Stimulated activated naive CD8-positive, alpha-beta T cell treated with anti-CD3 and anti-CD28 coated beads, Interleukin-15, amount 100 ng/mL, for 72 hours (primary cell): ENCODE data around the gene GKN2.
A peak's percentile ranks its signal among the peaks of the same experiment; 100 is the strongest.
"Not testable (repeated sequence)": the region's sequence is repeated elsewhere in the genome, so short reads cannot be mapped to it uniquely, and the experiment has no call there.

Source experiments
- ATAC-seq: fragments of 150-1000 bp; cut with Tn5 transposase; 2 replicates; pipeline ENCODE4 v1.10.0; 2021; ENCODE audit warnings: mild to moderate bottlenecking, moderate library complexity
- DNase-seq, 2 donors: peaks; one replicate each; pipeline ENCODE4 v3.0.0; 2021 to 2022
- H3K27ac Mint-ChIP-seq, 2 donors: one replicate each; pipeline ENCODE4 v1.8.0; 2022; ENCODE audit warnings: mild to moderate bottlenecking in 2 of 2, mixed read lengths in 2 of 2, moderate library complexity in 2 of 2
- H3K27me3 Mint-ChIP-seq: one replicate; pipeline ENCODE4 v1.8.0; 2022; ENCODE audit warnings: mixed read lengths
- H3K4me1 Mint-ChIP-seq: one replicate; pipeline ENCODE4 v1.8.0; 2022; ENCODE audit warnings: mild to moderate bottlenecking, mixed read lengths
- H3K4me3 Mint-ChIP-seq, 2 donors: one replicate each; pipeline ENCODE4 v1.8.0; 2022; ENCODE audit warnings: mild to moderate bottlenecking in 2 of 2, mixed read lengths in 2 of 2, moderate library complexity in 1 of 2
- H3K9me3 Mint-ChIP-seq, 2 donors: one replicate each; pipeline ENCODE4 v1.8.0; 2022; ENCODE audit warnings: mixed read lengths in 2 of 2

Gene GKN2

DNA sequence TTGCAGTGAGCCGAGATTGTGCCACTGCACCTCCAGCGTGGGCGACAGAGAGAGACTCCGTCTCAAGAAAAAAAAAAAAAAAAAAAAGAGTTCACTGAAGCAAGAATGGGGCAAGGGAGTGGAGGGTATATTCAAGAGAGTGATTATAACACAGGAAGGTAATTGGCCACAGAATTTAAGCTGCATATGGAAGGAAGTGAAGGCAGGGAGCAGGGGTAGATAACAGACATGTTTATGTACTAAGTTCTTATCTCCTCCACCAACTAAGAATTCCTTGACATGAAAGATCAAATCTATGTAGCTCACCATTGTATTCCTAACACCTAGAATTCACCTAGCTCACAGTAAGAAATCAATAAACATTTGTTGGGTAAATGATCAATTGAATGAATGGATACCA is 37.3 kb downstream of the GKN2 start:
- DNase-seq (no peak), ATAC-seq (no peak)
- no peak overlapping the region for H3K4me3 Mint-ChIP-seq
- no peaks in the 10 kb centered on the region for H3K9me3 Mint-ChIP-seq
- no peaks in the 10 kb centered on the region for H3K27me3 Mint-ChIP-seq
- H3K4me1 Mint-ChIP-seq, result peaks cover 1% of the 10 kb centered on the region
- no peak overlapping the region for H3K27ac Mint-ChIP-seq

DNA sequence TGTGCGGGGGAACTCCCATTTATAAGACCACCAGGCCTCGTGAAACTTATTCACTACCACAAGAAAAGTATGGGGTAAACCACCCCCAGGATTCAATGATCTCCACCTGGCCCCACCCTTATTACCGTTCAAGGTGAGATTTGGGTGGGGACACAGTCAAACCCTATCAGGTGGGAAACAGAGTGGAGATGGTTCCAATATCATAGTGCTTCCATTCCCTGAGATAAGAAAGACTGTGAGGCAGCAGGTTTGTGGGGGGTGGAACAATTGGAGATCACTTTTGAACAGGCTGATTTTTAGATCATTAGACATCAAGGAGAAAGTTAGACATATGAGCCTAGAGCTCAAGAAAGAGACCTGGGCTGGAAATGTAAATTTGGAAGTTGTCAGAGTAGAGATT is 39.3 kb downstream of the GKN2 start:
- H3K27ac Mint-ChIP-seq, result no peak overlapping the region
- H3K9me3 Mint-ChIP-seq, result no peaks in the 10 kb centered on the region
- no peak for DNase-seq
- H3K4me3 Mint-ChIP-seq, result no peak overlapping the region
- H3K4me1 Mint-ChIP-seq, result peaks cover 20% of the 10 kb centered on the region
- no peak for ATAC-seq
- H3K27me3 Mint-ChIP-seq, result no peaks in the 10 kb centered on the region

DNA sequence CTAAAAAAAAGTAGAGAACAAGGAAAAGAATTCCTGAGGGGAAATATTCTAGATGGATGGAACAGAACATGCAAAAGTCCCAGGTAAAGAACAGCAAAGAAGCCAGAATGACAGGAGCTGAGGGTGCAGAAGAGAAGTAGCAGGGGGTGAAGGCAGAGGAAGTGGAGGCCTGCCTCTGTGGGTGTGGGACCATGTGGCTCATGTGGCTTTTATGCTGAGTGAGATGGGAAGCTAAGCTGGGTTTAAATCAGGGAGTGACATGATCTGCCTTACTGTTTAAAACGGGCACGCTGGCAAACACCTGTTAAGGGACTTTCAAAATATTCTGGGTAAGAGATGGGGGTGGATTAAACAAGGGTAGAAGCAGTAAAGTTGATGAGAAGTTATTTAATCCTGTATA is 40.0 kb downstream of the GKN2 start:
- ATAC-seq (peak; percentile 71), DNase-seq (peak; percentile 7 to 52)
- H3K27me3 Mint-ChIP-seq, result no peaks in the 10 kb centered on the region
- peaks cover 26% of the 10 kb centered on the region for H3K4me1 Mint-ChIP-seq
- no peak overlapping the region for H3K27ac Mint-ChIP-seq
- H3K4me3 Mint-ChIP-seq, result no peak overlapping the region
- H3K9me3 Mint-ChIP-seq, result no peaks in the 10 kb centered on the region

DNA sequence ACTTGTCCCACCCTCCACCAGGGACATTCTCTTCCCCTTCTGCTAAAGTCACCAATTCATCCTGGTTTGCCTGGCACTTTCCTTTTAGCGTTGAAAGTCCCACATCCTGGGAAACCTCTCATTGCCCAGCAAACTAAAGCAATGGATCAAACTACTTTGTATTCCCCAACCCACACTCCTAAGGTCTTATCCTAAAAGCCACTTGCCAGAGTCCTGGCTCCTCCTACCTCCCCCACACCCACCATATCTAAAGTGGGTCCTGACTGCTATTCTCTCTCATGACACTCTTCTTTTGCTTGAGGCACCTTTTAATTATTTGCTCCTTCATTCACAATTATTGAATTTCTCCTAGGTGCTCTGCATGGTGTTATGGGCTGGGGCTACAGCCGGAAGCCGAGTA is 40.6 kb downstream of the GKN2 start:
- no peak overlapping the region for H3K4me3 Mint-ChIP-seq
- no peak for DNase-seq
- peaks cover 31% of the 10 kb centered on the region for H3K4me1 Mint-ChIP-seq
- no peak overlapping the region for H3K27ac Mint-ChIP-seq
- H3K27me3 Mint-ChIP-seq, result no peaks in the 10 kb centered on the region
- no peaks in the 10 kb centered on the region for H3K9me3 Mint-ChIP-seq
- ATAC-seq, result no peak

DNA sequence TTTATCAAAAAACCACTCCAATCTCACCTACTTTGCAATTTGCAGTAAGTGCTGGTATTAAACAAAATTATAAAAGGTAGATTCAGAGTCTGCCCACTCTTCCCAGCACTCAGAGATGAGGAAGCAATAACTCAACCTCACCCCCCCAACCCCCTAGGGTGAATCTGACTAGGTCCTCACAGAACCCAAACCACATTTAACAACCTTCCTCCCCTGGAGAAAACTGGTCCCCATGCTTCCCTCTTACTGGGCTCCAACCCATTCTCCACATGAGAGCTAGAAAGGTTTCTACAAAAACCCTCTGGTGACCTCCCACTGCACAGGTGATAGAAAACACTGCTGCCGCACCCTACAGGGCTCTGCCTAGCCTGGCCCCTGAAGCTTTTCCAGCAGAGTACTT is 41.0 kb downstream of the GKN2 start:
- H3K4me1 Mint-ChIP-seq, result peaks cover 33% of the 10 kb centered on the region
- no peaks in the 10 kb centered on the region for H3K27me3 Mint-ChIP-seq
- no peak overlapping the region for H3K27ac Mint-ChIP-seq
- DNase-seq (no peak), ATAC-seq (no peak)
- H3K4me3 Mint-ChIP-seq, result no peak overlapping the region
- H3K9me3 Mint-ChIP-seq, result no peaks in the 10 kb centered on the region

DNA sequence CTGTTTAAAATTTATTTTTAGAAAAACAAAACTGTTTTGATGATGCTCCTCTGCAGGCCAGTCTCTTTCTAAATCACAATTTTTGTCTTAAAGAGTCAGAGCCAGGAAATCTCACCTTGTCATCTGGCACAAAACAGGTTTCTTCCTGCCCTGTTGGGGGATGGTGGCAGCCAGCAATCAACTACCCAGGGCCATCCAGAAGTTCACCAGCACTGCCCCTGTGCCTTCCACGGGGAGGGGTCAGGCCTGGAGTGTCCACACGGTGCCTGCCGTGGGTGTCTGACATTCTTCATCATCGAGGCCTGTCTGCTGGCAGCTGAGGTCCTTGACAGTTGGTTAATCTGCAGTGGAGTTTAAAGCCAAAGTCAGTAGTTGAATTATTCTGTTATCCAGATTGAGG is 41.4 kb downstream of the GKN2 start:
- ATAC-seq (no peak), DNase-seq (no peak)
- Mint-ChIP-seq H3K4me1 (peaks cover 36% of the 10 kb centered on the region), H3K27ac (no peak overlapping the region), H3K4me3 (no peak overlapping the region), H3K9me3 (no peaks in the 10 kb centered on the region), H3K27me3 (no peaks in the 10 kb centered on the region)

DNA sequence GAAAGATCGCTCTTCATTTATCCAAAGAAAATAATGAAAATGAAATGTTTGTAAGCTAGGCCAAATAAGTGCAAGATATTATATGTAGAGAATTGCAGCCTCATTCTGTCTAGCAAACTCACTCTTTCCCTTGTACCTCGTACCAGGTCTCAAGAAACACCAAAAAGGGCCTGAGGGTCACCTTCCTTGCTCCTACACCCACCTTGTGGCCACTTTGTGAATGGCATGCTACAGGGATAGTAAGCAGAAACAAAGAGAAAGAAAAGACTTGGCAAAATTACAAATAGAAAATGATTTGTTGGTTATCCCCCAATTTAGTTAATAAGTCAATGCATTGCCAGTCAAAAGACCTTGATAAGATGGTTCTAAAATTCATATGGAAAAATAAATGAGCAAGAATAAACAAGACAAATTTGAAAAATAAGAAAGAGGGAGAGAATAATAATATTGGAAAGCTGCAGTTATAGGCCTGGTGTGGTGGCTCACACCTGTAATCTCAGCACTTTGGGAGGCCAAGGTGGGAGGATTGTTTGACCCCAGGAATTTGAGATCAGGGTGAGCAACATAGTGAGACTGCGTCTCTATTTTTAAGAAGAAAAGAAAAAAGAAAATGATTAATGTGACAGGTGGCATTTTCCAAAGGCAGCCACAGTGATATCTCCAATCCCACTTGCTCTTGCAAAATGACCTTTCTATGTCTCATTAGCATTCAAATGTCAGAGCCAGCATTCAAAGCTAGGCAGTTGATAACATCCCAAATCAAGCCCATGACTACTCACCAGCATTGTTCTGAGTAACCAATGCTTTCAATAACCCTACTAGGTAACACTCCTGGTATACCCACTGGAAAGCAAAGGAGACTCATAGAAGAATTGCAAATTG is 42.7 kb downstream of the GKN2 start:
- Mint-ChIP-seq H3K4me1 (peaks cover 36% of the 10 kb centered on the region), H3K27me3 (no peaks in the 10 kb centered on the region), H3K9me3 (no peaks in the 10 kb centered on the region), H3K4me3 (no peak overlapping the region), H3K27ac (peak overlapping the region in 1 of 2 donors; percentile 27)
- DNase-seq (peak; percentile 69 to 72), ATAC-seq (no peak)

DNA sequence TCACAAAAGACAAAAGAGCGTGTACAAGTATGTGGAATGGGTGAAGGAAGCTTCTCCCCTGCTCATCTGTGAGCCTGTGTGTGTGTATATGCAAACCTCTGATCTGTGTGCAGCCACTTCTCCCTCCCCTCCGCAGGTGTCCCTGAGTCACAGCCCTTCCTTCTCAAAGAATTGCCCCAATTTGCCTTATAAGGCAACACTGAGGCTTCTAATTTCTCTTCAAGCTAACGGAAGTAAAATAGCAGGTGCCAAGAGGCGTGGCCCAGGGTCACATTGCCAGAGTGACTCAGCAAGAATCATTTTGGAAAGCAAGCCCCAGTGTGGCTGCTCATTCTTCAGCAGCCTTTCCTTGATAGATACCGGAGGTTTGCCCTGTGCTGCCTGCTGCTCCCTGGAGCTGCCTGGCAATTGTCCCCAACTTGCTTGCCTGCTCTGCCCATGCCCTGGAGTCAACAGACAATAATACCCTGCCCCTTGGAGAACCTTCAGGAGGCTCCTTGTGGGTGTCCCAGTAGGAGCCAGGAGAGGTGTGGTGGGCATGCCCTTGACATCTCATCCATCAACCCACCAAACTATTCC is 44.2 kb downstream of the GKN2 start:
- Mint-ChIP-seq H3K27ac (peak overlapping the region; percentile 88 to 96), H3K27me3 (no peaks in the 10 kb centered on the region), H3K9me3 (peaks cover 1 to 4% of the 10 kb centered on the region in 2 donors), H3K4me1 (peaks cover 36% of the 10 kb centered on the region), H3K4me3 (peak overlapping the region; percentile 52 to 62)
- peak; percentile 63 to 82 for DNase-seq
- peak; percentile 95 for ATAC-seq

DNA sequence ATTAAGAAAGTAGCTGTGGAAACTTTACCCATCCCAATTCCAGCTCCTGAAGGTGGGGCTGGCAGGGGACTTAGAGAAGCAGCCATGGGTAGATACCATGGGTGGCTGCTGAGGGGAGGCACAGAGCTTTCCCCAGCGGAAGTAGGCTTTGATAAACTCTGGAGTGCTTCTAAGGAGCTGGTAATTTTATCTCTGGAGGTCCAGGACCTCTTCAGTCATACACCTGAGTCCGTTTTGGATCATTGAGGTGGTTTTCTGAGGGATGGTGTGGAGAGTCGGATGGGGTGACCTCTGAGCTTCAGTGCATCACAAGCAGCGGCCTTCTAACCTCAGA is 44.8 kb downstream of the GKN2 start:
- Mint-ChIP-seq H3K4me3 (peak overlapping the region; percentile 52 to 62), H3K4me1 (peaks cover 36% of the 10 kb centered on the region), H3K27ac (peak overlapping the region; percentile 42 to 86), H3K27me3 (no peaks in the 10 kb centered on the region), H3K9me3 (peaks cover 4 to 7% of the 10 kb centered on the region in 2 donors)
- ATAC-seq (peak; percentile 16), DNase-seq (no peak)

DNA sequence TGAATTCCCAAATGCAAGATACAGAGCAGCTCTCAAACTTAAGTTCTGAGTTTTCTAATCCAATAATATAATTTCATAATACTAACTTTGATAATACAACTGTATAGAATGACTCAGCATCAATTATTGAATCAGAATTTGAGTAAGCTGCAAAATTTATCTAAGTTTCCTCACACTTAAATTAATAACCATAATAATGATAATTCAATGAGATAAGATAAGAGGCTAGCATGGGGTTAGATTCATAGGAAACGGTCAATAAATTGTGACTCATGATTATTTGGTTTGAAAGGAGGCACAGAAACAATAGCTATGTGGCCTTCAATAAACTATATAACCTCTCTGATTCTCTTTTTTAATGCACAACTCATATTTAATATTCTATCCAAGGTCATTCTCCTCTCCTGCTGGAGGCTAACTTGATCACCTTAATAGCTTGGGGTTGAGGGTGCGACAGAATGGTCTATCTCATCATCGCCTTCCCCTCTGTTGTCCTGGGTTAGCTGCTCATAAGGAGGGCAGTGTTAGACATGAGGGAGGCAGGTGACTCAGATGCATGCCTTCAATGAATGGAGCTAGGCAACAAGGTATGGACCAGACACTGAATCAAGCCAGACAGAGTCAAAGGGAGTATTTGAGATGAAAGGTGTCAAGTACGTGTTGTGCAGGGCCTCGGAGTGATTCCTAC is 45.3 kb downstream of the GKN2 start:
- no peak for ATAC-seq
- Mint-ChIP-seq H3K9me3 (peaks cover 4 to 10% of the 10 kb centered on the region in 2 donors), H3K27ac (peak overlapping the region; percentile 42 to 86), H3K4me1 (peaks cover 36% of the 10 kb centered on the region), H3K4me3 (peak overlapping the region; percentile 52 to 62), H3K27me3 (no peaks in the 10 kb centered on the region)
- no peak for DNase-seq

DNA sequence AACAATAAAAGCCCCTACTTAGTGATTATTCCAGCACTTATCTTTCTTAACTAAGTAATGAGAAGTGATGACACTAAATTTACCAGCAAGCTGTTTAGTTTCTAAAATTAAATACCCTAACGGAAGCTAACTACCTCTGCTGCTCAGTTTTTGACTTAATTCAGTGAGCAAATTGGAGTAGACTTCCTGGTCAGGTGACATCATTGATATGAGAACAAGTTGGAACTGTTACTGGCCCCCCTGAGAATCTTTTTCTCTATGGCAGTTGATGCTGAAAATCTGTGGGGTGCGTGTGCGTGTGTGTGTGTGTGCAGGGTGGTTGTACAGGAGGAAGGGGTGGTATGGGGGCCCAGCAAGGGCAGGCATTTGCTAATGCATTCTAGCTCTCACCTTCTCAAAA is 46.0 kb downstream of the GKN2 start:
- DNase-seq (no peak), ATAC-seq (no peak)
- Mint-ChIP-seq H3K27ac (no peak overlapping the region), H3K4me3 (no peak overlapping the region), H3K9me3 (peaks cover 6 to 14% of the 10 kb centered on the region in 2 donors), H3K4me1 (peaks cover 36% of the 10 kb centered on the region), H3K27me3 (no peaks in the 10 kb centered on the region)

DNA sequence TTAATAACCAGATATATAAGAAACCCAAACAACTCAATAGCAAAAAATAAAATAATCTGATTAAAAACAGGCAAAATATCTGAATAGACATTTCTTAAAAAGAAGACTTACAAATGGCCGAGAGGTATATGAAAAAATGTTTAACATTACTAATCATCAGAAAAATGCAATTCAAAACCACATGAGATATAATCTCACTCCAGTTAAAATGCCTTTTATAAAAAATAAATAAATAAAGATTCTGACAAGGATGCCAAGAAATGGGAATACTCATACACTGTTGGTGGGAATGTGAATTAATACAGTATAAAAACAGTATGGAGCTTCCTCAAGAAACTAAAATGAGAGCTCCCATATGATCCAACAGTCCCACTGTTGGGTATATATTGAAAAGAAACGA is 47.6 kb downstream of the GKN2 start:
- no peak for ATAC-seq
- Mint-ChIP-seq H3K27me3 (no peaks in the 10 kb centered on the region), H3K9me3 (peaks cover 13 to 22% of the 10 kb centered on the region in 2 donors), H3K4me1 (peaks cover 32% of the 10 kb centered on the region), H3K4me3 (no peak overlapping the region), H3K27ac (no peak overlapping the region)
- DNase-seq, result no peak

DNA sequence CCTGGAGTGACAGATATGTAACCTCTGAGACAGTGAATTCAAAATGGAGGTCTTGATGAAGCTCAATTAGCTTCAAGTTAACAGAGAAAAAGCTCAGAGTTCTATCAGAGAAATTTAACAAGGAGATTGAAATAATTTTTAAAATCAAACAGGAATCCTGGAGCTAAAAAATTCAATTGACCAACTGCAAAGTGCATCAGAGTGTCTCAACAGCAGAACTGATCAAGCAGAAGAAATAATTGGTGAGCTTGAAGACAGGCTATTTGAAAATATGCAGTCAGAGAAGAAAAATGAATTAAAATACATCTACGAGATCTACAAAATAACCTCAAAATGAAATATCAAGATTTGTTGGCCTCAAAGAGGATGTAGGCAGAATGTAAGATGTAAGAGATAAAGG is 51.1 kb downstream of the GKN2 start:
- DNase-seq (no peak), ATAC-seq (no peak)
- Mint-ChIP-seq H3K4me3 (no peak overlapping the region), H3K4me1 (peaks cover 1% of the 10 kb centered on the region), H3K9me3 (peaks cover 13 to 28% of the 10 kb centered on the region in 2 donors), H3K27me3 (no peaks in the 10 kb centered on the region), H3K27ac (no peak overlapping the region)

DNA sequence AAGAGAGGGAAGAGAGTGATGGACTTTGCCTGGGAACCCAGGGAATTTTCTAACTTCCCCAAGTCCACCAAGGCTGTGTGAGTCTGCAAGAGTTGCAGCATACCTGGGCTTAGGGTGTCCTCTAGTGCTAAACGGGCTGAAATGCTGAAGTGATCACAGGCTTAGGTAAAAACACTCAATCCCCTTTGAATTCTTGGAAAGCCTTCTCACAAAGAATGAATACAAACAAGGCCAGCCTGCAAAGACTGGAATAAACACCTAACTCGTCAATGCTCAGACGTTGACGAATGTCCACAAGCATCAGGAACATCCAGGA is 51.5 kb downstream of the GKN2 start:
- ATAC-seq (no peak), DNase-seq (no peak)
- H3K4me1 Mint-ChIP-seq, result no peaks in the 10 kb centered on the region
- H3K27ac Mint-ChIP-seq, result no peak overlapping the region
- H3K27me3 Mint-ChIP-seq, result no peaks in the 10 kb centered on the region
- peaks cover 13 to 28% of the 10 kb centered on the region in 2 donors for H3K9me3 Mint-ChIP-seq
- H3K4me3 Mint-ChIP-seq, result no peak overlapping the region

DNA sequence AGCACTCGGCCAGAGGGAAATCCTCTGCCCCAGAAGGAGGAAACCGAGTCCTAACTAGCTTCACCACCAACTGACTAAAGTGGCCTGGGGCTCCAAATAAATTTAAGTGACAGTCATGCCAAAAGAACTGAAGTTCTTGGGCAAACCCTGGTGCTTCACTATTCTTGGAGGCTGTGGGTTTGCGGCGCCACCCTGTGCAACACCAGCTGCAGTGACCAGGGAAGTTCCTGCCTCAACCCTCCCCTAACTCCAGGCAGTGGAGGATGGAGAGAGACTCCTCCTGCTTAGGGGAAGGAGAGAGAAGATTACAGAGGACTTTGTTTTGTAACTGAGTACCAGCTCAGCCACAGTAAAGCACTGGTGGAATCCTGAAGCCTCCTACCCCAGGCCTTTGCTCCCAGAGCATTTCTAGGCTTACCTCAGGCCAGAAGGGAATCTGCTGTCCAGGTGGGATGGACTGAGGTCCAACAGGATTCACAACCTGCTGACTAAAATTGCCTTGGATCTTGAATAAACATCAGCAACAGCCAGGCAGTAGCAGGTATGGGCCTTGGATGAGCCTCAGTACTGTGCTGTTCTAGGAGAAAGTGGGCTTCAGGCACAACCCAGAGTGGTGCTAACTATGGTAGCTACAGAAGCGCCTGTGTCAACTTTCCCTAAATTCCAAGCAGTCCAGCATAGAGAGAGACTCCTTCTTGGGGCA is 52.0 kb downstream of the GKN2 start:
- no peak for DNase-seq
- Mint-ChIP-seq H3K27me3 (no peaks in the 10 kb centered on the region), H3K9me3 (peaks cover 13 to 28% of the 10 kb centered on the region in 2 donors), H3K27ac (no peak overlapping the region), H3K4me3 (no peak overlapping the region), H3K4me1 (no peaks in the 10 kb centered on the region)
- ATAC-seq, result no peak

DNA sequence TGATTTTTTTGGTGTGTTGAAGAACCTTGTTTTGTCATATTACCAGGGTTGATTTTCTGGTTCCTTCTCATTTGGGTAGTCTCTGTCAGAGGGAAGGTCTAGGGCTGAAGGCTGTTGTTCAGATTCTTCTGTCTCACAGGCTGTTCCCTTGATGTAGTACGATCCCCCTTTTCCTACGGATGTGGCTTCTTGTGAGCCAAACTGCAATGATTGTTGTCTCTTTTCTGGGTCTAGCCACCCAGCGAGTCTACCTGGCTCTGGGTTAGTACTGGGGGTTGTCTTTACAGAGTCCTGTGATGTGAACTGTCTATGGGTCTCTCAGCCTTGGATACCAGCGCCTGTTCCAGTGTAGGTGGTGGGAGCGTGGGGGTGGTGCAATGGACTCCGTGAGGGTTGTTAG is 56.7 kb downstream of the GKN2 start:
- not testable (repeated sequence) for H3K9me3 Mint-ChIP-seq, ATAC-seq, H3K4me3 Mint-ChIP-seq, H3K4me1 Mint-ChIP-seq, DNase-seq, H3K27ac Mint-ChIP-seq, H3K27me3 Mint-ChIP-seq
